Trophoblast cell (in vitro differentiated cells and primary cell): Measurements from ENCODE around the gene MAF.

ENCODE experiments used
- DNase-seq, 2 donors: peaks; one replicate each; pipeline ENCODE4 v3.0.0-alpha.2; 2016
- H2AFZ ChIP-seq: 2 replicates; pipeline ENCODE4 v1.6.1; 2013; ENCODE audit warnings: low read length, moderate library complexity, mild to moderate bottlenecking; ENCODE audit not compliant: insufficient read depth, poor library complexity
- H2AK5ac ChIP-seq: 2 replicates; pipeline ENCODE4 v1.6.1; 2013; ENCODE audit warnings: mild to moderate bottlenecking, low read length
- H2BK120ac ChIP-seq: 2 replicates; pipeline ENCODE4 v1.6.1; 2013; ENCODE audit warnings: low read length, mild to moderate bottlenecking, moderate library complexity; ENCODE audit not compliant: insufficient read depth, poor library complexity
- H2BK12ac ChIP-seq: 2 replicates; pipeline ENCODE4 v1.6.1; 2013; ENCODE audit warnings: mild to moderate bottlenecking, low read length, moderate library complexity
- H2BK5ac ChIP-seq: 2 replicates; pipeline ENCODE4 v1.6.1; 2013; ENCODE audit warnings: low read length, low read depth, moderate library complexity, mild to moderate bottlenecking; ENCODE audit not compliant: poor library complexity
- H3K14ac ChIP-seq: 2 replicates; pipeline ENCODE4 v1.6.1; 2013; ENCODE audit warnings: mild to moderate bottlenecking, low read length
- H3K18ac ChIP-seq: 2 replicates; pipeline ENCODE4 v1.6.1; 2013; ENCODE audit warnings: mild to moderate bottlenecking, low read length
- H3K23ac ChIP-seq: 2 replicates; pipeline ENCODE4 v1.6.1; 2013; ENCODE audit warnings: low read length
- H3K27ac ChIP-seq: 2 replicates; pipeline ENCODE4 v1.5.1; 2013; ENCODE audit warnings: low read depth, mild to moderate bottlenecking, inconsistent platforms, low read length, moderate library complexity
- H3K27me3 ChIP-seq: 2 replicates; pipeline ENCODE4 v1.6.1; 2013; ENCODE audit warnings: inconsistent platforms, mild to moderate bottlenecking, low read length, moderate library complexity; ENCODE audit not compliant: insufficient read depth
- H3K36me3 ChIP-seq, 2 experiments: 1 replicate in 1 of 2; 2 replicates in 1 of 2; pipeline ENCODE4 v1.6.1; 2013; ENCODE audit warnings: low read length in 2 of 2, mild to moderate bottlenecking in 2 of 2, moderate library complexity in 1 of 2; ENCODE audit not compliant: insufficient read depth in 2 of 2, control insufficient read depth in 1 of 2
- H3K4ac ChIP-seq: 2 replicates; pipeline ENCODE4 v1.6.1; 2013; ENCODE audit warnings: low read depth, mild to moderate bottlenecking, low read length, moderate library complexity
- H3K4me1 ChIP-seq, 2 experiments: 1 replicate in 1 of 2; 2 replicates in 1 of 2; pipeline ENCODE4 v1.6.1; 2013; ENCODE audit warnings: low read length in 2 of 2, mild to moderate bottlenecking in 2 of 2, moderate library complexity in 1 of 2; ENCODE audit not compliant: insufficient read depth in 2 of 2, control insufficient read depth in 1 of 2
- H3K4me2 ChIP-seq: 2 replicates; pipeline ENCODE4 v1.6.1; 2013; ENCODE audit warnings: inconsistent platforms, mild to moderate bottlenecking, low read length, moderate library complexity
- H3K4me3 ChIP-seq: 2 replicates; pipeline ENCODE4 v1.5.1; 2013; ENCODE audit warnings: mild to moderate bottlenecking, low read depth, low read length, inconsistent platforms
- H3K79me1 ChIP-seq: one replicate; pipeline ENCODE4 v1.6.1; 2013; ENCODE audit warnings: low read length
- H3K79me2 ChIP-seq: 2 replicates; pipeline ENCODE4 v1.6.1; 2013; ENCODE audit warnings: low read length, mild to moderate bottlenecking; ENCODE audit not compliant: control insufficient read depth, insufficient read depth, poor library complexity
- H3K9ac ChIP-seq: 2 replicates; pipeline ENCODE4 v1.6.1; 2013; ENCODE audit warnings: mild to moderate bottlenecking, low read length
- H3K9me3 ChIP-seq: 2 replicates; pipeline ENCODE4 v1.6.1; 2013; ENCODE audit warnings: low read depth, mild to moderate bottlenecking, control low read depth, inconsistent platforms, low read length; ENCODE audit not compliant: insufficient read depth
- H4K12ac ChIP-seq: 2 replicates; pipeline ENCODE4 v1.6.1; 2013; ENCODE audit warnings: low read depth, mild to moderate bottlenecking, low read length, moderate library complexity
- H4K8ac ChIP-seq: 2 replicates; pipeline ENCODE4 v1.6.1; 2013; ENCODE audit warnings: low read depth, mild to moderate bottlenecking, low read length, moderate library complexity
- H4K91ac ChIP-seq: one replicate; pipeline ENCODE4 v1.6.1; 2013; ENCODE audit warnings: low read depth, mild to moderate bottlenecking, low read length, moderate library complexity
- WGBS: extraction: QIAGEN DNeasy Blood & Tissue Kit; methylation state at CpG from one replicate; pipeline ENCODE4 v1.1.7; 2013; ENCODE audit warnings: missing lambda C conversion rate; ENCODE audit not compliant: insufficient read length, insufficient coverage; ENCODE audit errors: extremely low coverage; 5-methylcytosine and 5-hydroxymethylcytosine counted together

The MAF gene

DNA sequence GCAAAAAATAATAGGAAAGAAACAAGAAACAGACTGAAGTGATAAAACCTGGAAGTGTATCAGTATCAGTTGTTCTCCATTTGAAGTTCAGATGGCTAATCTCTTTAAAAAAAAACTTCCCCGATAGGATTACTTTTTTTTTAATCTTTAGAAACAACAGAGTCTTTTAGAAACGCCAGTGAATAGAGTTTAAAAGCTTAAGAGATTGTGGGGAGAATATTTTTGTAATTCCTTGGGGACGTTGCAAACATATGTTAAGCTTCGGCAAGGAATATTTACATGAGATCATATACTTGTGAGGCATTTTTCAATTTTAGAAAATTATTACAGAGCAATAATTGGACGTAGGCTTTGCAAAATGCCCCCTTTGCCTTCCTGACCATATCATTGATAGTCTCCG lies 13.2 kb downstream of the MAF start:
- H3K79me2 ChIP-seq = no peaks in the 10 kb centered on the region
- H3K27ac ChIP-seq = no peak overlapping the region
- no peak overlapping the region for H2BK120ac ChIP-seq
- no peaks in the 10 kb centered on the region for H3K27me3 ChIP-seq
- no peaks in the 10 kb centered on the region for H3K36me3 ChIP-seq
- H2AK5ac ChIP-seq = no peak overlapping the region
- H3K23ac ChIP-seq = no peak overlapping the region
- H4K12ac ChIP-seq = no peak overlapping the region
- H3K4me2 ChIP-seq = no peak overlapping the region
- no CpG with 5 or more reads among the region's 6 CpGs for WGBS
- no peak overlapping the region for H3K9ac ChIP-seq
- H2AFZ ChIP-seq = no peak overlapping the region
- no peak overlapping the region for H3K18ac ChIP-seq
- no peak overlapping the region for H3K4ac ChIP-seq
- H3K9me3 ChIP-seq = no peaks in the 10 kb centered on the region
- no peak overlapping the region for H2BK12ac ChIP-seq
- no peak overlapping the region for H4K8ac ChIP-seq
- no peaks in the 10 kb centered on the region for H3K4me1 ChIP-seq
- H4K91ac ChIP-seq = no peak overlapping the region
- DNase-seq = no peak
- no peak overlapping the region for H3K14ac ChIP-seq
- no peak overlapping the region for H3K4me3 ChIP-seq
- no peaks in the 10 kb centered on the region for H3K79me1 ChIP-seq
- no peak overlapping the region for H2BK5ac ChIP-seq

DNA sequence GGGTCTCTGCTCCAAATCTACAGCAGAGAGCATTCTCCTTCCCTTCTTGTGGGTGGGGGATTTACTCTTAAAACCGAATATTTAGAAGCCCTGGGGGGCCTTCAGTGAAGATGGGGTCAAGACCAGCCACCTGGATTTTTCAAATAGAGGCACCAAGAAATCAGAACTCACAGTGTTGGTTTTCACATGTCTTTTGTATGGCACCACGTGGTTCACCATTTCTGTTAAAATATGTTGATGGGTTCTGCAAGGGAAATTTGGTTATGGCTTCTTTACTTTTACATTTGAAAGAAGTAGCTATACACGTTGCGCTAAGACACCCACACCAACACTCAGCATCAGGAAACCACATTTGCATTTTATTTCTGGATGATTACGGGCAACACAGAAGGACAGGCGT lies 17.7 kb downstream of the MAF start:
- H3K4me2 ChIP-seq = no peak overlapping the region
- no peaks in the 10 kb centered on the region for H3K36me3 ChIP-seq
- H3K4me1 ChIP-seq = no peaks in the 10 kb centered on the region
- no peaks in the 10 kb centered on the region for H3K9me3 ChIP-seq
- H4K12ac ChIP-seq = no peak overlapping the region
- DNase-seq = no peak
- no peaks in the 10 kb centered on the region for H3K79me2 ChIP-seq
- no peak overlapping the region for H3K27ac ChIP-seq
- H3K4ac ChIP-seq = no peak overlapping the region
- H3K27me3 ChIP-seq = no peaks in the 10 kb centered on the region
- H3K14ac ChIP-seq = no peak overlapping the region
- H2AK5ac ChIP-seq = no peak overlapping the region
- H2AFZ ChIP-seq = no peak overlapping the region
- H3K9ac ChIP-seq = no peak overlapping the region
- no CpG with 5 or more reads among the region's 6 CpGs for WGBS
- H2BK12ac ChIP-seq = no peak overlapping the region
- no peak overlapping the region for H2BK120ac ChIP-seq
- no peak overlapping the region for H4K91ac ChIP-seq
- no peak overlapping the region for H4K8ac ChIP-seq
- no peaks in the 10 kb centered on the region for H3K79me1 ChIP-seq
- no peak overlapping the region for H3K18ac ChIP-seq
- H3K4me3 ChIP-seq = no peak overlapping the region
- H2BK5ac ChIP-seq = no peak overlapping the region
- H3K23ac ChIP-seq = no peak overlapping the region

DNA sequence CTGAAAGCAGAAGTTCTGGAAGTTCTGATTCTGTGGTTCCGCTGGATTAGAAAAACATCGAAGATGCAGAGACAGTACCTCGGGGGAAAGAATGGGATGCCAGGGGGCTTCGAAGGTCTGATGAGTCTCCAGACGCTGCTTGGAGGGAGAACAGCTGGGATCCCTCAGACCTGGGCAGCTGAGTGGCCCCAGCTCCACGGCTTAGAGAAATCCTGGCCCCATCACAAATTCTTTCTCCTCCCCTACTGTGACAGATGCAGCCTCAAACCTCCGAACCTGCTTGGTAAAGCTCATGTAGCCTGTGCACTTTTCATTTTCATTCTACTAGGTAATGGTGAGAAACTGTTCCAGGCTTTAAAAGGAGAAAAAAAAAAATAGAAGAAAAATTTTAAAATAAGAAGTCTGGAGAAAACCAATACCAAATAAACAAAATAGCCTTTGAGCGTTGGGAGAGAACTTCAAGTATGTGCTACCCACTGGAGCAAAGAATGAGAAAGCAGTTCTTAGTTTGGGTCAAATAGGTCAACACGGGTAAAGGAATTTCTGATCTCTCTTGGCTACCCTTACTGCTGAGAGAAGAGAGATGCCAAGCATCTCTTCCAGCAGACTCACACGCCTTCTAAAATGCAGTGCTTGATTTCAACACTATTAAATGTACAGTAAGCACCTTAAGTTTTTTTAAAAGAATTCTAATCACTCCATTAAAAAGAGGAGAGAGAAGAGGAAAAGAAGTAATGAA lies 19.9 kb downstream of the MAF start:
- Histone ChIP-seq H3K9me3 (no peaks in the 10 kb centered on the region), H2BK120ac (no peak overlapping the region), H3K23ac (no peak overlapping the region), H3K9ac (no peak overlapping the region), H3K36me3 (no peaks in the 10 kb centered on the region), H3K14ac (no peak overlapping the region), H4K91ac (no peak overlapping the region), H4K12ac (no peak overlapping the region), H2AK5ac (no peak overlapping the region), H3K79me1 (no peaks in the 10 kb centered on the region), H2AFZ (no peak overlapping the region), H2BK12ac (no peak overlapping the region), H3K79me2 (no peaks in the 10 kb centered on the region), H3K27ac (no peak overlapping the region), H3K4ac (no peak overlapping the region), H3K4me3 (no peak overlapping the region), H2BK5ac (no peak overlapping the region), H3K4me2 (no peak overlapping the region), H3K4me1 (no peaks in the 10 kb centered on the region), H4K8ac (no peak overlapping the region), H3K18ac (no peak overlapping the region), H3K27me3 (no peaks in the 10 kb centered on the region)
- DNase-seq = peak; percentile 44 to 69
- WGBS = no CpG with 5 or more reads among the region's 10 CpGs

DNA sequence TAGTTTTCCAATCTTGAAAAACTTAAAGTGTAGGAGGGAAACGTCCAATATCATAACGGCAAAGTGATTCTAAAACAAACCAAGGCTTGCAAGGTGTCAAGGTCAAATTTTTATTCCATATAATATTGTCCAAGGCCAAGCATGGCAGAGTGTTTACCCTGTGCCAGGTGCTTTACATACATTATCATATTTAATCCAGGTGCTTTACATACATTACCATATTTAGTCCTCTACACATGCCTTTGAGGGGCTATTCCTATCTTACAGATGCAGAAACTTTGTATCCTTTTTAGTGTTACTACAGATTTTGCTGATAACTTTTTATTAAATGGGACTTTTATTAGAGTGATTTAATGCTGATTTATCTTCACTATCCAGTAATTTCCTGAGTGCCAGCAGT lies 23.9 kb downstream of the MAF start:
- Histone ChIP-seq H3K23ac (no peak overlapping the region), H2BK12ac (no peak overlapping the region), H3K27me3 (no peaks in the 10 kb centered on the region), H4K12ac (no peak overlapping the region), H3K4me3 (no peak overlapping the region), H2BK120ac (no peak overlapping the region), H3K27ac (no peak overlapping the region), H3K18ac (no peak overlapping the region), H3K79me1 (no peaks in the 10 kb centered on the region), H4K8ac (no peak overlapping the region), H3K4ac (no peak overlapping the region), H2AFZ (no peak overlapping the region), H3K4me1 (no peaks in the 10 kb centered on the region), H2BK5ac (no peak overlapping the region), H3K79me2 (no peaks in the 10 kb centered on the region), H2AK5ac (no peak overlapping the region), H3K4me2 (no peak overlapping the region), H3K36me3 (no peaks in the 10 kb centered on the region), H3K9me3 (no peaks in the 10 kb centered on the region), H3K9ac (no peak overlapping the region), H4K91ac (no peak overlapping the region), H3K14ac (no peak overlapping the region)
- WGBS = no CpG with 5 or more reads among the region's 2 CpGs
- DNase-seq = no peak
